HCT116 (cell line): Measurements from ENCODE around the gene PLCL2. TPM values are rescaled to one million over a fixed set of nuclear protein-coding genes. Genes with fewer than 3 reads are reported as not detected.

ENCODE experiments used
- ATAC-seq: fragments of 200-7000 bp; cut with Tn5 transposase; 2 replicates; pipeline ENCODE4 v1.9.1; 2020; ENCODE audit warnings: mild to moderate bottlenecking, moderate library complexity
- BruUV-seq: library from RNA; stranded (reverse); fragments of 400-500 nt; replicated peaks from 2 replicates; lab custom pipeline; 2021; lab: Mats Ljungman, UMichigan
- CTCF ChIA-PET: fragments of 300-600 bp; sonication (Branson Sonifier 250); formaldehyde crosslinking; loops from one replicate; lab custom pipeline; 2021; ENCODE audit warnings: antibody characterized with exemption; lab: Charles Lee
- POLR2A ChIA-PET: fragments of 300-600, 350-600 bp; sonication (Branson Sonifier 250); formaldehyde crosslinking; loops from one replicate; lab custom pipeline; 2021; ENCODE audit warnings: antibody characterized with exemption; lab: Charles Lee
- RAD21 ChIA-PET, 2 experiments: fragments of 300-600 bp; sonication (Branson Sonifier 250); formaldehyde crosslinking; loops; one replicate each; lab custom pipeline; 2023; ENCODE audit warnings: low total read pairs in 2 of 2; ENCODE audit not compliant: uncharacterized antibody in 2 of 2, unreplicated experiment in 2 of 2, low non-redundant PET in 1 of 2; lab: Charles Lee
- DNase-seq: peaks from one replicate; pipeline ENCODE4 v3.0.0-alpha.2; 2010; ENCODE audit warnings: low read depth, low spot score
- H2AFZ ChIP-seq: fragments of 200-600 bp; shearing (Covaris generic), sonication (generic); 2 replicates; pipeline ENCODE4 v1.6.1; 2017; ENCODE audit warnings: low read depth, mixed run types, mixed read lengths, antibody characterized with exemption, low read length; ENCODE audit not compliant: poor library complexity, severe bottlenecking
- H3K27ac ChIP-seq: 2 replicates; pipeline ENCODE4 v1.5.1; 2012; ENCODE audit warnings: low read depth, low read length
- H3K27me3 ChIP-seq: fragments of 200-600 bp; sonication (generic); 2 replicates; pipeline ENCODE4 v1.6.1; 2016; ENCODE audit warnings: mixed run types, low read length, mixed read lengths; ENCODE audit not compliant: insufficient read depth
- H3K36me3 ChIP-seq, 2 experiments: fragments of 200-500 bp in 1 of 2; fragments of 200-600 bp in 1 of 2; sonication (Bioruptor generic) in 1 of 2; sonication (generic) in 1 of 2; 2 replicates each; pipeline versions ENCODE4 v1.5.1 to v1.6.1; 2014 to 2016; ENCODE audit warnings: low read length in 2 of 2, inconsistent platforms in 1 of 2, mixed read lengths in 1 of 2, mixed run types in 1 of 2; ENCODE audit not compliant: insufficient read depth in 2 of 2, control insufficient read depth in 1 of 2
- H3K4me1 ChIP-seq, 2 experiments: fragments of 200-600 bp in 1 of 2; sonication (generic) in 1 of 2; 2 replicates each; pipeline versions ENCODE4 v1.5.1 to v1.6.1; 2012 to 2017; ENCODE audit warnings: low read length in 2 of 2, inconsistent platforms in 1 of 2, mild to moderate bottlenecking in 1 of 2, mixed read lengths in 1 of 2, mixed run types in 1 of 2, moderate library complexity in 1 of 2; ENCODE audit not compliant: insufficient read depth in 2 of 2, control insufficient read depth in 1 of 2
- H3K4me2 ChIP-seq: fragments of 200-600 bp; sonication (generic); 2 replicates; pipeline ENCODE4 v1.6.1; 2017; ENCODE audit warnings: mixed run types, low read length, mixed read lengths
- H3K4me3 ChIP-seq, 2 experiments: fragments of 200-600 bp in 1 of 2; sonication (generic) in 1 of 2; replicated peaks in 1 of 2; 2 replicates each; pipeline ENCODE4 v1.5.1; 2011 to 2016; ENCODE audit warnings: low read length in 2 of 2, control low read depth in 1 of 2, low read depth in 1 of 2, mild to moderate bottlenecking in 1 of 2, mixed read lengths in 1 of 2, mixed run types in 1 of 2
- H3K79me2 ChIP-seq: fragments of 200-600 bp; sonication (generic); 2 replicates; pipeline ENCODE4 v1.6.1; 2017; ENCODE audit warnings: mild to moderate bottlenecking, mixed run types, low read length, moderate library complexity, mixed read lengths; ENCODE audit not compliant: insufficient read depth
- H3K9ac ChIP-seq: fragments of 200-600 bp; sonication (generic); 2 replicates; pipeline ENCODE4 v1.6.1; 2016; ENCODE audit warnings: low read length, mixed read lengths
- H3K9me2 ChIP-seq: fragments of 200-600 bp; sonication (generic), shearing (Covaris generic); 2 replicates; pipeline ENCODE4 v1.6.1; 2017; ENCODE audit warnings: mixed run types, mild to moderate bottlenecking, moderate library complexity; ENCODE audit not compliant: insufficient read depth
- H3K9me3 ChIP-seq, 2 experiments: fragments of 200-500 bp in 1 of 2; fragments of 200-600 bp in 1 of 2; sonication (Bioruptor generic) in 1 of 2; sonication (generic) in 1 of 2; 2 replicates each; pipeline ENCODE4 v1.6.1; 2014 to 2017; ENCODE audit warnings: low read length in 2 of 2, mixed read lengths in 2 of 2, inconsistent platforms in 1 of 2, low read depth in 1 of 2, mild to moderate bottlenecking in 1 of 2, mixed run types in 1 of 2, moderate library complexity in 1 of 2; ENCODE audit not compliant: control insufficient read depth in 1 of 2, insufficient read depth in 1 of 2
- H4K20me1 ChIP-seq: fragments of 200-600 bp; sonication (generic), shearing (Covaris generic); 2 replicates; pipeline ENCODE4 v1.6.1; 2017; ENCODE audit warnings: mixed run types, mild to moderate bottlenecking, moderate library complexity; ENCODE audit not compliant: insufficient read depth
- ATF3 ChIP-seq: IDR thresholded peaks from 2 replicates; pipeline ENCODE4 v1.6.1; 2012
- CBX3 ChIP-seq: IDR thresholded peaks from 2 replicates; pipeline ENCODE4 v1.6.1; 2012; ENCODE audit warnings: low read depth
- EGR1 ChIP-seq: IDR thresholded peaks from 2 replicates; pipeline ENCODE4 v1.6.1; 2012; ENCODE audit warnings: low read depth
- ELF1 ChIP-seq: IDR thresholded peaks from 2 replicates; pipeline ENCODE4 v1.6.1; 2012; ENCODE audit warnings: low read depth, borderline replicate concordance
- EZH2phosphoT487 ChIP-seq: fragments of 200-600 bp; IDR thresholded peaks from 2 replicates; pipeline ENCODE4 v1.6.1; 2018; ENCODE audit warnings: antibody characterized with exemption, borderline replicate concordance
- JUND ChIP-seq: IDR thresholded peaks from 2 replicates; pipeline ENCODE4 v1.6.1; 2012
- MAX ChIP-seq: IDR thresholded peaks from 2 replicates; pipeline ENCODE4 v1.6.1; 2012
- POLR2A ChIP-seq: IDR thresholded peaks from 2 replicates; pipeline ENCODE4 v1.7.0; 2011; ENCODE audit warnings: borderline replicate concordance; ENCODE audit not compliant: insufficient read depth, insufficient read length; ENCODE audit errors: extremely low read depth
- POLR2AphosphoS5 ChIP-seq: IDR thresholded peaks from 2 replicates; pipeline ENCODE4 v1.6.1; 2011; ENCODE audit warnings: mild to moderate bottlenecking, low read depth, low read length, moderate library complexity
- SIN3A ChIP-seq: IDR thresholded peaks from 2 replicates; pipeline ENCODE4 v1.6.1; 2012; ENCODE audit warnings: low read depth
- ZFX ChIP-seq: fragments of 450-650 bp; IDR thresholded peaks from 2 replicates; pipeline ENCODE4 v1.6.1; 2017
- ZNF274 ChIP-seq: fragments of 200-500 bp; sonication (Bioruptor generic); IDR thresholded peaks from 2 replicates; pipeline ENCODE4 v1.6.1; 2014; ENCODE audit warnings: mild to moderate bottlenecking, low read depth, low read length, inconsistent platforms
- intact Hi-C: fragments of 100-400 bp; cut with micrococcal nuclease; formaldehyde crosslinking; loops from 2 replicates; pipeline ENCODE4 v1.10.0; 2022
- total RNA-seq: library from RNA; stranded (reverse); gene quantifications from one replicate; pipeline ENCODE4 v1.2.1, GENCODE V29; 2021; ENCODE audit not compliant: unreplicated experiment
- TF ChIP-seq, protein P1 (sequence below): IDR thresholded peaks from 2 replicates; pipeline ENCODE4 v1.6.1; 2011; ENCODE audit warnings: mild to moderate bottlenecking, low read length, moderate library complexity; ENCODE audit not compliant: insufficient replicate concordance; ENCODE audit errors: extremely low read depth

Gene PLCL2
- total RNA-seq, 1 experiment from 2014 or later: 2.2 TPM

GRCh38 chr3:16907243-16907642, 22.5 kb downstream of the PLCL2 start:
- Histone ChIP-seq H3K9ac (no peak overlapping the region), H3K9me3 (no peaks in the 10 kb centered on the region), H3K27ac (no peak overlapping the region), H3K4me1 (peaks cover 20 to 22% of the 10 kb centered on the region in 2 experiments), H3K27me3 (no peaks in the 10 kb centered on the region), H2AFZ (no peak overlapping the region), H3K4me2 (peak overlapping the region; percentile 70), H3K4me3 (peak overlapping the region in 1 of 2 experiments; percentile 28; a peak in 1 of 4 replicates), H3K36me3 (no peaks in the 10 kb centered on the region), H3K79me2 (no peaks in the 10 kb centered on the region), H4K20me1 (no peaks in the 10 kb centered on the region), H3K9me2 (no peaks in the 10 kb centered on the region)
- POLR2A ChIA-PET: no interaction called here
- intact Hi-C loops: no loop called here
- TF ChIP-seq ZFX: no peak
- no peak for TF ChIP-seq MAX
- no peak for TF ChIP-seq CBX3
- TF ChIP-seq SIN3A: no peak
- TF ChIP-seq POLR2A: no peak
- TF ChIP-seq EGR1: no peak
- TF ChIP-seq ATF3: no peak
- TF ChIP-seq POLR2AphosphoS5: no peak
- no peak for TF ChIP-seq JUND
- TF ChIP-seq ELF1: no peak
- TF ChIP-seq EZH2phosphoT487: no peak
- TF ChIP-seq, protein P1, sequence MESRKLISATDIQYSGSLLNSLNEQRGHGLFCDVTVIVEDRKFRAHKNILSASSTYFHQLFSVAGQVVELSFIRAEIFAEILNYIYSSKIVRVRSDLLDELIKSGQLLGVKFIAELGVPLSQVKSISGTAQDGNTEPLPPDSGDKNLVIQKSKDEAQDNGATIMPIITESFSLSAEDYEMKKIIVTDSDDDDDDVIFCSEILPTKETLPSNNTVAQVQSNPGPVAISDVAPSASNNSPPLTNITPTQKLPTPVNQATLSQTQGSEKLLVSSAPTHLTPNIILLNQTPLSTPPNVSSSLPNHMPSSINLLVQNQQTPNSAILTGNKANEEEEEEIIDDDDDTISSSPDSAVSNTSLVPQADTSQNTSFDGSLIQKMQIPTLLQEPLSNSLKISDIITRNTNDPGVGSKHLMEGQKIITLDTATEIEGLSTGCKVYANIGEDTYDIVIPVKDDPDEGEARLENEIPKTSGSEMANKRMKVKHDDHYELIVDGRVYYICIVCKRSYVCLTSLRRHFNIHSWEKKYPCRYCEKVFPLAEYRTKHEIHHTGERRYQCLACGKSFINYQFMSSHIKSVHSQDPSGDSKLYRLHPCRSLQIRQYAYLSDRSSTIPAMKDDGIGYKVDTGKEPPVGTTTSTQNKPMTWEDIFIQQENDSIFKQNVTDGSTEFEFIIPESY: no peak
- TF ChIP-seq ZNF274: no peak
- no peak for ATAC-seq
- RAD21 ChIA-PET: no interaction called here
- no peak for DNase-seq
- CTCF ChIA-PET: no interaction called here
- BruUV-seq: no TSS peak
